NT2/D1 (cell line): ENCODE measurements around the gene MYL2.

Experiments used
- DNase-seq: peaks from one replicate; pipeline ENCODE4 v3.0.0-alpha.2; 2011; ENCODE audit warnings: low read depth, low spot score
- H3K27me3 ChIP-seq: 2 replicates; pipeline ENCODE4 v1.6.0; 2011; ENCODE audit warnings: mild to moderate bottlenecking; ENCODE audit not compliant: insufficient read length, insufficient read depth
- H3K36me3 ChIP-seq: 2 replicates; pipeline ENCODE4 v1.6.1; 2011; ENCODE audit warnings: mild to moderate bottlenecking, low read length, mixed read lengths; ENCODE audit not compliant: insufficient read depth, insufficient read length
- H3K4me1 ChIP-seq: 2 replicates; pipeline ENCODE4 v1.5.1; 2011; ENCODE audit not compliant: insufficient read depth, insufficient read length
- H3K4me3 ChIP-seq: 2 replicates; pipeline ENCODE4 v1.5.1; 2011; ENCODE audit warnings: low read depth; ENCODE audit not compliant: insufficient read length
- H3K9ac ChIP-seq: 2 replicates; pipeline ENCODE4 v1.6.0; 2011; ENCODE audit warnings: low read depth; ENCODE audit not compliant: insufficient read length
- H3K9me3 ChIP-seq: 2 replicates; pipeline ENCODE4 v1.5.1; 2011; ENCODE audit warnings: mild to moderate bottlenecking, low read length; ENCODE audit not compliant: insufficient read depth
- SUZ12 ChIP-seq: IDR thresholded peaks from 2 replicates; pipeline ENCODE4 v1.6.1; 2011; ENCODE audit not compliant: insufficient read length, insufficient read depth; ENCODE audit errors: extremely low read depth
- YY1 ChIP-seq: IDR thresholded peaks from 2 replicates; pipeline ENCODE4 v1.6.1; 2011; ENCODE audit not compliant: insufficient read length, insufficient read depth
- ZNF274 ChIP-seq: IDR thresholded peaks from 2 replicates; pipeline ENCODE4 v1.6.1; 2011; ENCODE audit warnings: mild to moderate bottlenecking, low read depth, low read length

Gene MYL2

GRCh38 chr12:110935588-110935987 lies 15.2 kb upstream of the MYL2 start:
- TF ChIP-seq YY1 (no peak), SUZ12 (no peak), ZNF274 (no peak)
- H3K9ac ChIP-seq: no peak overlapping the region
- no peaks in the 10 kb centered on the region for H3K27me3 ChIP-seq
- H3K36me3 ChIP-seq: peaks cover 5% of the 10 kb centered on the region
- H3K4me3 ChIP-seq: no peak overlapping the region
- DNase-seq: no peak
- H3K4me1 ChIP-seq: peaks cover 9% of the 10 kb centered on the region
- H3K9me3 ChIP-seq: no peaks in the 10 kb centered on the region

GRCh38 chr12:110934093-110934852 lies 13.9 kb upstream of the MYL2 start:
- no peak overlapping the region for H3K4me3 ChIP-seq
- no peak for TF ChIP-seq SUZ12
- TF ChIP-seq ZNF274: no peak
- TF ChIP-seq YY1: no peak
- H3K9ac ChIP-seq: peak overlapping the region; percentile 7
- no peaks in the 10 kb centered on the region for H3K36me3 ChIP-seq
- H3K4me1 ChIP-seq: peaks cover 9% of the 10 kb centered on the region
- no peaks in the 10 kb centered on the region for H3K9me3 ChIP-seq
- no peaks in the 10 kb centered on the region for H3K27me3 ChIP-seq
- peak; percentile 86 for DNase-seq

GRCh38 chr12:110933326-110933974 lies 13.1 kb upstream of the MYL2 start:
- Histone ChIP-seq H3K4me1 (peaks cover 9% of the 10 kb centered on the region), H3K36me3 (no peaks in the 10 kb centered on the region), H3K27me3 (no peaks in the 10 kb centered on the region), H3K9ac (peak overlapping the region; percentile 7), H3K4me3 (no peak overlapping the region), H3K9me3 (no peaks in the 10 kb centered on the region)
- TF ChIP-seq YY1 (no peak), SUZ12 (no peak), ZNF274 (no peak)
- no peak for DNase-seq

GRCh38 chr12:110932046-110932445 lies 11.7 kb upstream of the MYL2 start:
- H3K9me3 ChIP-seq: no peaks in the 10 kb centered on the region
- H3K27me3 ChIP-seq: no peaks in the 10 kb centered on the region
- DNase-seq: no peak
- TF ChIP-seq SUZ12 (no peak), ZNF274 (no peak), YY1 (no peak)
- no peaks in the 10 kb centered on the region for H3K36me3 ChIP-seq
- H3K4me1 ChIP-seq: peaks cover 6% of the 10 kb centered on the region
- H3K4me3 ChIP-seq: no peak overlapping the region
- no peak overlapping the region for H3K9ac ChIP-seq

- Histone ChIP-seq H3K4me1 (peaks cover 6% of the 10 kb centered on the region), H3K36me3 (no peaks in the 10 kb centered on the region), H3K27me3 (no peaks in the 10 kb centered on the region), H3K9ac (no peak overlapping the region), H3K4me3 (no peak overlapping the region), H3K9me3 (no peaks in the 10 kb centered on the region)
- no peak for DNase-seq
- TF ChIP-seq YY1 (no peak), SUZ12 (no peak), ZNF274 (no peak)
Observed at GRCh38 chr12:110931315-110931728, 10.9 kb upstream of the MYL2 start.

- no peaks in the 10 kb centered on the region for H3K9me3 ChIP-seq
- no peak overlapping the region for H3K9ac ChIP-seq
- no peaks in the 10 kb centered on the region for H3K27me3 ChIP-seq
- H3K36me3 ChIP-seq: no peaks in the 10 kb centered on the region
- DNase-seq: no peak
- TF ChIP-seq YY1: no peak
- TF ChIP-seq ZNF274: no peak
- no peak overlapping the region for H3K4me3 ChIP-seq
- H3K4me1 ChIP-seq: peaks cover 6% of the 10 kb centered on the region
Observed at GRCh38 chr12:110930348-110931314, 10.3 kb upstream of the MYL2 start.

- no peaks in the 10 kb centered on the region for H3K36me3 ChIP-seq
- H3K9me3 ChIP-seq: no peaks in the 10 kb centered on the region
- TF ChIP-seq YY1: no peak
- no peak for TF ChIP-seq SUZ12
- TF ChIP-seq ZNF274: no peak
- H3K27me3 ChIP-seq: no peaks in the 10 kb centered on the region
- no peak overlapping the region for H3K9ac ChIP-seq
- DNase-seq: no peak
- no peak overlapping the region for H3K4me3 ChIP-seq
- H3K4me1 ChIP-seq: peaks cover 6% of the 10 kb centered on the region
Observed at GRCh38 chr12:110929818-110930217, 9.4 kb upstream of the MYL2 start.
